H1 (cell line): ENCODE results near the gene ZFP91. TPM values are rescaled to one million over a fixed set of nuclear protein-coding genes. Genes with fewer than 3 reads are reported as not detected.

Experiments used
- CTCF ChIA-PET: fragments of 300-600 bp; sonication (Branson Sonifier 250); formaldehyde crosslinking; loops from one replicate; lab custom pipeline; 2021; ENCODE audit not compliant: partially characterized antibody; lab: Charles Lee
- POLR2A ChIA-PET: fragments of 300-600 bp; sonication (Branson Sonifier 250); formaldehyde crosslinking; loops from one replicate; lab custom pipeline; 2021; ENCODE audit warnings: inconsistent platforms; ENCODE audit not compliant: partially characterized antibody; lab: Charles Lee
- DNase-seq, 2 experiments: peaks; one replicate each; pipeline versions ENCODE4 v3.0.0 to v3.0.0-alpha.2; 2010 to 2022; ENCODE audit warnings: low spot score in 2 of 2, low read depth in 1 of 2, mixed read lengths in 1 of 2
- FAIRE-seq: peaks from 2 replicates; lab custom pipeline; 2011; peaks lifted over from hg19 to GRCh38; lab: Jason Lieb, UNC
- H2AFZ ChIP-seq: 2 replicates; pipeline ENCODE4 v1.8.1; 2012; ENCODE audit warnings: low read length, inconsistent platforms
- H2AK5ac ChIP-seq: 2 replicates; pipeline ENCODE4 v1.6.1; 2013; ENCODE audit warnings: low read depth, low read length
- H2BK120ac ChIP-seq: replicated peaks from 2 replicates; pipeline ENCODE3; 2013; ENCODE audit warnings: low read depth, low read length, inconsistent platforms
- H2BK12ac ChIP-seq: 2 replicates; pipeline ENCODE4 v1.6.1; 2013; ENCODE audit warnings: low read depth, low read length
- H2BK15ac ChIP-seq: 2 replicates; pipeline ENCODE4 v1.6.1; 2013; ENCODE audit warnings: low read length
- H2BK20ac ChIP-seq: 2 replicates; pipeline ENCODE4 v1.6.1; 2013; ENCODE audit warnings: low read length
- H2BK5ac ChIP-seq: 2 replicates; pipeline ENCODE4 v1.6.1; 2013; ENCODE audit warnings: low read depth, low read length
- H3K14ac ChIP-seq: 2 replicates; pipeline ENCODE4 v1.6.1; 2013; ENCODE audit warnings: inconsistent platforms; ENCODE audit not compliant: insufficient read length
- H3K18ac ChIP-seq: 2 replicates; pipeline ENCODE4 v1.6.1; 2013; ENCODE audit warnings: low read length; ENCODE audit errors: extremely low read depth
- H3K23ac ChIP-seq: 2 replicates; pipeline ENCODE4 v1.6.1; 2013; ENCODE audit warnings: inconsistent platforms; ENCODE audit not compliant: insufficient read length
- H3K23me2 ChIP-seq: 2 replicates; pipeline ENCODE4 v1.6.1; 2013; ENCODE audit warnings: low read depth, low read length
- H3K27ac ChIP-seq: 2 replicates; pipeline ENCODE4 v1.6.1; 2011; ENCODE audit warnings: low read depth, low read length, inconsistent platforms
- H3K27me3 ChIP-seq, 4 experiments: replicated peaks in 1 of 4; 1 replicate in 1 of 4; 2 replicates in 3 of 4; pipeline versions ENCODE4 v1.6.1 to v1.8.1; 2011 to 2013; ENCODE audit warnings: low read length in 3 of 4, mild to moderate bottlenecking in 3 of 4, inconsistent platforms in 2 of 4, mixed read lengths in 2 of 4, moderate library complexity in 1 of 4; ENCODE audit not compliant: control insufficient read depth in 3 of 4, insufficient read depth in 3 of 4; ENCODE audit errors: extremely low read depth in 1 of 4
- H3K36me3 ChIP-seq, 4 experiments: 2 replicates each; pipeline versions ENCODE4 v1.6.1 to v1.8.1; 2011 to 2013; ENCODE audit warnings: mild to moderate bottlenecking in 4 of 4, low read length in 3 of 4, moderate library complexity in 2 of 4, control low read depth in 1 of 4, inconsistent platforms in 1 of 4; ENCODE audit not compliant: insufficient read depth in 4 of 4, control insufficient read depth in 2 of 4
- H3K4ac ChIP-seq: replicated peaks from 2 replicates; pipeline ENCODE3; 2013; ENCODE audit warnings: low read length, low read depth, mixed read lengths, inconsistent platforms; ENCODE audit not compliant: insufficient read length
- H3K4me1 ChIP-seq, 4 experiments: replicated peaks in 1 of 4; 1 replicate in 1 of 4; 2 replicates in 3 of 4; pipeline versions ENCODE4 v1.6.1 to v1.8.1; 2011 to 2013; ENCODE audit warnings: low read length in 3 of 4, inconsistent platforms in 2 of 4, mixed read lengths in 1 of 4; ENCODE audit not compliant: insufficient read depth in 4 of 4, control insufficient read depth in 3 of 4
- H3K4me2 ChIP-seq, 2 experiments: 2 replicates each; pipeline versions ENCODE4 v1.6.1 to v1.8.1; 2011 to 2013; ENCODE audit warnings: low read depth in 2 of 2, low read length in 2 of 2, control low read depth in 1 of 2, inconsistent platforms in 1 of 2, mild to moderate bottlenecking in 1 of 2; ENCODE audit not compliant: insufficient read depth in 1 of 2
- H3K4me3 ChIP-seq, 4 experiments: fragments of 200-600, 300-600 bp in 1 of 4; sonication (generic), shearing (Covaris generic), sonication (Bioruptor Twin) in 1 of 4; 2 replicates each; pipeline versions ENCODE4 v1.5.1 to v1.8.1; 2011 to 2016; ENCODE audit warnings: low read length in 4 of 4, low read depth in 3 of 4, control low read depth in 2 of 4, inconsistent platforms in 2 of 4, mild to moderate bottlenecking in 2 of 4, mixed read lengths in 1 of 4, moderate library complexity in 1 of 4; ENCODE audit not compliant: insufficient read depth in 2 of 4; ENCODE audit errors: extremely low read depth in 1 of 4
- H3K56ac ChIP-seq: replicated peaks from 2 replicates; pipeline ENCODE3; 2013; ENCODE audit warnings: low read depth, mild to moderate bottlenecking, mixed read lengths, low read length, inconsistent platforms; ENCODE audit not compliant: insufficient read length
- H3K79me1 ChIP-seq: 2 replicates; pipeline ENCODE4 v1.6.1; 2013; ENCODE audit warnings: low read depth, low read length, control low read depth
- H3K79me2 ChIP-seq, 2 experiments: 2 replicates each; pipeline versions ENCODE4 v1.6.1 to v1.8.1; 2012 to 2013; ENCODE audit warnings: low read length in 2 of 2, mild to moderate bottlenecking in 2 of 2, inconsistent platforms in 1 of 2; ENCODE audit not compliant: insufficient read depth in 2 of 2, control insufficient read depth in 1 of 2
- H3K9ac ChIP-seq, 4 experiments: replicated peaks in 1 of 4; 1 replicate in 1 of 4; 2 replicates in 3 of 4; pipeline versions ENCODE4 v1.6.1 to v1.8.1; 2011 to 2013; ENCODE audit warnings: low read depth in 3 of 4, low read length in 3 of 4, control low read depth in 2 of 4, mild to moderate bottlenecking in 2 of 4, moderate library complexity in 2 of 4, inconsistent platforms in 1 of 4; ENCODE audit errors: extremely low read depth in 1 of 4
- H3K9me3 ChIP-seq, 2 experiments: 2 replicates each; pipeline versions ENCODE4 v1.6.1 to v1.8.1; 2012 to 2013; ENCODE audit warnings: mild to moderate bottlenecking in 2 of 2, moderate library complexity in 2 of 2, control low read depth in 1 of 2, inconsistent platforms in 1 of 2, low read depth in 1 of 2, low read length in 1 of 2, mixed read lengths in 1 of 2; ENCODE audit not compliant: insufficient read depth in 2 of 2
- H4K20me1 ChIP-seq, 2 experiments: replicated peaks in 1 of 2; 2 replicates each; pipeline versions ENCODE3 to v1.8.1; 2011 to 2013; ENCODE audit warnings: inconsistent platforms in 2 of 2, low read length in 2 of 2, mild to moderate bottlenecking in 1 of 2; ENCODE audit not compliant: insufficient read depth in 2 of 2, control insufficient read depth in 1 of 2
- H4K5ac ChIP-seq: 2 replicates; pipeline ENCODE4 v1.6.1; 2013; ENCODE audit warnings: low read length, low read depth, mixed read lengths, inconsistent platforms; ENCODE audit not compliant: insufficient read length
- H4K8ac ChIP-seq: 2 replicates; pipeline ENCODE4 v1.8.0; 2013; ENCODE audit warnings: mild to moderate bottlenecking, moderate library complexity, low read length, inconsistent platforms; ENCODE audit not compliant: insufficient read depth; ENCODE audit errors: extremely low read depth
- H4K91ac ChIP-seq: replicated peaks from 2 replicates; pipeline ENCODE3; 2013; ENCODE audit warnings: low read length, mixed read lengths, inconsistent platforms; ENCODE audit not compliant: insufficient read length
- ASH2L ChIP-seq: fragments of 200-600, 300-600 bp; sonication (generic); IDR thresholded peaks from one replicate; pipeline ENCODE4 v1.7.1; 2017; ENCODE audit warnings: low read length
- BRCA1 ChIP-seq: IDR thresholded peaks from 2 replicates; pipeline ENCODE4 v1.6.1; 2012; ENCODE audit warnings: low read depth, low read length, improper control_type of control experiment
- CHD2 ChIP-seq: IDR thresholded peaks from 2 replicates; pipeline ENCODE4 v1.6.1; 2012; ENCODE audit warnings: low read length, improper control_type of control experiment
- CTBP2 ChIP-seq: IDR thresholded peaks from 2 replicates; pipeline ENCODE4 v1.7.0; 2011; ENCODE audit warnings: borderline replicate concordance, mild to moderate bottlenecking, moderate library complexity, mixed read lengths, low read length; ENCODE audit not compliant: insufficient read depth, insufficient read length
- EP300 ChIP-seq, 2 experiments: IDR thresholded peaks; 1 replicate in 1 of 2; 2 replicates in 1 of 2; pipeline ENCODE4 v1.6.1; 2011 to 2012; ENCODE audit warnings: low read depth in 2 of 2, low read length in 2 of 2, mild to moderate bottlenecking in 2 of 2, borderline replicate concordance in 1 of 2, inconsistent platforms in 1 of 2, moderate library complexity in 1 of 2
- JUND ChIP-seq: IDR thresholded peaks from 2 replicates; pipeline ENCODE4 v1.6.1; 2011; ENCODE audit warnings: mild to moderate bottlenecking, improper control_type of control experiment, low read length
- MAFK ChIP-seq: IDR thresholded peaks from 2 replicates; pipeline ENCODE4 v1.6.1; 2012; ENCODE audit warnings: low read depth, mild to moderate bottlenecking, improper control_type of control experiment, low read length
- PHF8 ChIP-seq: fragments of 200-600 bp; sonication (generic); conservative IDR thresholded peaks from 2 replicates; pipeline ENCODE4 v1.7.1; 2012; ENCODE audit warnings: low read depth, mild to moderate bottlenecking, inconsistent platforms, low read length, moderate library complexity
- RNF2 ChIP-seq: fragments of 200-900, 300-1000 bp; sonication (generic); IDR thresholded peaks from 2 replicates; pipeline ENCODE4 v1.7.1; 2016; ENCODE audit warnings: borderline replicate concordance, low read depth, mild to moderate bottlenecking, antibody characterized with exemption, low read length; ENCODE audit not compliant: poor library complexity, severe bottlenecking; ENCODE audit errors: missing control alignments
- SIN3A ChIP-seq, 2 experiments: IDR thresholded peaks in 1 of 2; conservative IDR thresholded peaks in 1 of 2; 2 replicates each; pipeline ENCODE4 v1.6.1; 2011 to 2012; ENCODE audit warnings: low read length in 2 of 2, improper control_type of control experiment in 1 of 2, low read depth in 1 of 2, mild to moderate bottlenecking in 1 of 2
- WGBS, 2 experiments: shearing (Covaris generic) in 1 of 2; methylation state at CpG; one replicate each; pipeline versions ENCODE4 v1.1.6 to v1.1.7; 2013 to 2015; ENCODE audit warnings: low lambda C conversion rate in 2 of 2, mixed read lengths in 2 of 2, inconsistent platforms in 1 of 2, low coverage in 1 of 2, missing lambda C conversion rate in 1 of 2; ENCODE audit not compliant: insufficient replicate concordance in 2 of 2, insufficient coverage in 1 of 2, insufficient read length in 1 of 2; ENCODE audit errors: extremely low coverage in 1 of 2, missing lambda C conversion rate in 1 of 2; 5-methylcytosine and 5-hydroxymethylcytosine counted together
- polyA plus RNA-seq, 7 experiments: library from polyadenylated mRNA; depleted of rRNA in 3 of 7; stranded (reverse) in 5 of 7; unstranded in 2 of 7; fragments of >200 nt in 5 of 7; fragments of 200-250 nt in 2 of 7; gene quantifications; 1 replicate in 5 of 7; 2 replicates in 1 of 7; 4 replicates in 1 of 7; pipeline versions ENCODE4 v1.2.1 to v1.2.3, GENCODE V29; 2011 to 2013; ENCODE audit warnings: missing spikeins in 2 of 7, mixed read lengths in 2 of 7
- total RNA-seq: library from RNA; stranded (reverse); fragmentation: NEBNext Ultra II Directional; extraction: Animal tissue kit (Norgen Biotek cat#: 25700); gene quantifications from 2 replicates; pipeline ENCODE4 v1.2.1, GENCODE V29; 2021

Gene ZFP91
- total and polyA plus RNA-seq, 2 of the 8 experiments (the other 6 are each of a cell fraction or from before 2014, with no cell fraction given) = 10.7 to 29.0 TPM

- H3K36me3 ChIP-seq = peaks cover 0 to 9% (median 0%) of the 10 kb centered on the region in 4 experiments; a peak in 3 of 8 replicates
- 96% methylated on average over 3 of the region's 3 CpGs; no CpG with 5 or more reads in 1 of the 2 experiments for WGBS, 2 experiments
These were observed 18.8 kb downstream of the ZFP91 start for GRCh38 chr11:58597486-58598144.

More at GRCh38 chr11:58597486-58598144, 18.8 kb downstream of the ZFP91 start:
- Histone ChIP-seq H4K20me1 (peaks cover 3 to 6% of the 10 kb centered on the region in 2 experiments), H3K9me3 (no peaks in the 10 kb centered on the region), H3K4ac (no peak overlapping the region), H3K23ac (no peak overlapping the region), H2BK5ac (no peak overlapping the region), H4K91ac (no peak overlapping the region), H2AFZ (no peak overlapping the region), H3K4me2 (no peak overlapping the region), H2BK120ac (no peak overlapping the region), H2BK12ac (no peak overlapping the region), H3K4me1 (peaks cover 0 to 8% (median 0%) of the 10 kb centered on the region in 4 experiments; a peak in 1 of 7 replicates), H4K5ac (no peak overlapping the region), H3K18ac (no peak overlapping the region), H3K56ac (no peak overlapping the region), H3K4me3 (no peak overlapping the region), H2AK5ac (no peak overlapping the region), H3K79me2 (peaks cover 0 to 95% of the 10 kb centered on the region in 2 experiments; a peak in 3 of 4 replicates), H3K27ac (no peak overlapping the region), H3K27me3 (no peaks in the 10 kb centered on the region), H3K14ac (no peak overlapping the region), H2BK20ac (no peak overlapping the region), H4K8ac (no peak overlapping the region), H2BK15ac (no peak overlapping the region), H3K79me1 (no peaks in the 10 kb centered on the region), H3K23me2 (no peaks in the 10 kb centered on the region), H3K9ac (no peak overlapping the region)
- FAIRE-seq (no peak), DNase-seq (no peak)
- POLR2A ChIA-PET = no interaction called here
- TF ChIP-seq EP300 (IDR thresholded peaks at IDR 0.05; ENCODE audit: borderline replicate concordance in 1 of 2, low read depth in 2 of 2, low read length in 2 of 2) (no peak), MAFK (no peak), BRCA1 (no peak), CHD2 (no peak), ASH2L (no peak), RNF2 (no peak), JUND (no peak), SIN3A (conservative IDR thresholded peaks at IDR 0.05 in 1 of 2, IDR thresholded peaks at IDR 0.05 in 1 of 2; ENCODE audit: low read depth in 1 of 2, low read length in 2 of 2) (no peak), CTBP2 (no peak), PHF8 (no peak)
- CTCF ChIA-PET = interaction anchor here (0.8 to 1.4 kb wide), 2 partner anchors 30 to 37 kb away, joined by 3 read pairs; no protein-coding TSS in a partner anchor
